Stimulated activated CD8-positive, alpha-beta memory T cell treated with anti-CD3 and anti-CD28 coated beads, Interleukin-15, amount 100 ng/mL, for 4 hours (primary cell): Measurements from ENCODE around the gene SLC25A47.
"Not testable (repeated sequence)": the region's sequence is repeated elsewhere in the genome, so short reads cannot be mapped to it uniquely, and the experiment has no call there.

Experiments used
- DNase-seq, 2 donors: peaks; one replicate each; pipeline ENCODE4 v3.0.0-alpha.2; 2020; ENCODE audit warnings: low read depth in 2 of 2

Gene SLC25A47

GRCh38 chr14:100323121-100323941, at the start of gene SLC25A47:
TSS of gene SLC25A47 (plus strand) at chr14:100323339. CDS start at chr14:100323415, 76 bp downstream.
- no peak for DNase-seq

- no peak for DNase-seq
Measured at GRCh38 chr14:100274250-100274649, 48.9 kb upstream of the SLC25A47 start.

GRCh38 chr14:100275214-100275613, 47.9 kb upstream of the SLC25A47 start:
- no peak for DNase-seq

GRCh38 chr14:100278702-100279101, 44.4 kb upstream of the SLC25A47 start:
- no peak for DNase-seq

GRCh38 chr14:100279133-100279532, 44.0 kb upstream of the SLC25A47 start:
- DNase-seq, result no peak

DNA sequence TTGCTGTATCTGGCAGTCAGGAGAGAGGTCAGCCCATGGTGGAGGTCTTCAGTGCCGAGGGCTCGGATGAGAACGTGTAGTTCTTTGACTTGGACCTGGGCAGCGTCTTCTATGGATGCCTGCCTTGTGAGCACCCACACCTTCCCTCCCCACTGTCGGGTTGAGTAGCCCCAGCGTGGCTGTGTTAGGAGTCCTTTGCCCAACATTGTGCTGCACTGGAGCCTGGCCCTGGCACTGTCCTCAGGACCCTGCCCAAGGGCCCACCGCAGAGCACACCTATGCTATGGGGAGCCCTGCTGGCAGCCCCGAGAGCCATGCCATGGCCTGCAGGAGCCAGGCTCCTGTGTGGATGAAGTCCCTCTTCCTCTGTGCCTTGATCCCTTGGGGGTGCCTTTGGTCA, 43.6 kb upstream of the SLC25A47 start:
- DNase-seq, result no peak

DNA sequence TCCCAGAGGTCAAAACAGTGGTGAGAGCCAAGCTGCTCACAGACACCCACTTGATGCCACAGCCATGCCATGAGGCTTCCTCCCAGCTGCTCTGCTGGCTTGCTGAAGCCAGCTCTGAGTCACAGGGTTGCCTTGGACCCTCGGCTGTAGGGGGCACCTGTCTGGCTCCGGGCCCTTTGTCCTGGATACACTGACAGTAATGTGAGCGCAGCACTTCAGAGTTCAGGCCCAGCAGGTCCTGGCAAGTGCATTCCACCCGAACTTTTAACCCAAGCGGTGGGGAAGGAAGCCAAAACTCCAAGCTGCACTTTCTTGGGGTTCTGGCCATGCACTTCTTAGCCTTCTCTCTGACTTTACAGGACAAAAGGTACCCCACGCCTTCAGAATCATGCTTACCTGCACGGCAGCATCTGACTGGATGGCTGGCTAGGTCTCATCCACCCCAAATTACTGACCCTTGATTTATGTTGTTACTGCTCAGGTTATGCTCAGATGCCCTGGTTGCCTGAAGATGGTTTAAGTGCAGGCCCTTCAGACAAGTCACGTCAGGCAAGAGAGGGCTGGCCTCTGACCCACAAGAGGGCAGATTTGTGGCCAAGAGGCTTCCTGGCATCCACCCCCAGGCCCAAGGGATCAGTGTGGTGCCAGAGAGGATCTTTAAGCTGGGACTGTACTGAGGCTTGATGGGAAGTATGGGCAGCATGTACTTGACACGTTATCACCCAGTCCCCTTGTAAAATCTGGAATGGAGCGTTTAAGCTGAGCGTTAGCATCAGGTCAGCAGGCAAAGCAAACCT, 41.7 kb upstream of the SLC25A47 start:
- no peak for DNase-seq

- no peak for DNase-seq
Measured at GRCh38 chr14:100282083-100282350, 41.1 kb upstream of the SLC25A47 start.

GRCh38 chr14:100282766-100283419, 40.2 kb upstream of the SLC25A47 start:
- no peak for DNase-seq

- DNase-seq, result not testable (repeated sequence)
Measured at GRCh38 chr14:100283436-100283835, 39.7 kb upstream of the SLC25A47 start.

GRCh38 chr14:100283984-100284881, 38.9 kb upstream of the SLC25A47 start:
- DNase-seq, result no peak

GRCh38 chr14:100285021-100285912, 37.9 kb upstream of the SLC25A47 start:
- peak; percentile 45 to 64 for DNase-seq

DNA sequence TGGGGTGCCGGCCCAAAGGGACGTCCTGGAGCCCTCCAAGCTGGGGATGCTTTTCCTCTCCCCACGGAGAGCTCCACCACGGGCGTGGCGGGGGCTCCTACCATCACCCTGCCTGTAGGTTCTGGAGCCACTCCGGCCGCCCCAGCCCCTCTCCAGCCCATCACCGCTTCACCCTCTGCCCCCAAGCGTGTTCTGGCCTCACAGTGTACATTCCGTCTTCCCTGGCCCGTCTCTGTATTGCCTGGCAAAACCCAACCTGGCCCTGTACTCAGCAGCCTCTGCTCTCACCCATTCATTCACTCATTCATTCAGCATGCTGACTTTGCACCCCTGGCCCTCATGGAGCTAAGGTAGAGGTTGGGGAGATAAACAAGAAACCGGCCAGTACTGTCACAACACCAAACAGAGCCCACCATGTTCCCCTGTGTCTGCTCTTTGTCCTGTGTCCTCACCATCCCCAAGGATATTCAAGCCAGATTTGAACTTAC, 37.2 kb upstream of the SLC25A47 start:
- DNase-seq, result no peak

DNA sequence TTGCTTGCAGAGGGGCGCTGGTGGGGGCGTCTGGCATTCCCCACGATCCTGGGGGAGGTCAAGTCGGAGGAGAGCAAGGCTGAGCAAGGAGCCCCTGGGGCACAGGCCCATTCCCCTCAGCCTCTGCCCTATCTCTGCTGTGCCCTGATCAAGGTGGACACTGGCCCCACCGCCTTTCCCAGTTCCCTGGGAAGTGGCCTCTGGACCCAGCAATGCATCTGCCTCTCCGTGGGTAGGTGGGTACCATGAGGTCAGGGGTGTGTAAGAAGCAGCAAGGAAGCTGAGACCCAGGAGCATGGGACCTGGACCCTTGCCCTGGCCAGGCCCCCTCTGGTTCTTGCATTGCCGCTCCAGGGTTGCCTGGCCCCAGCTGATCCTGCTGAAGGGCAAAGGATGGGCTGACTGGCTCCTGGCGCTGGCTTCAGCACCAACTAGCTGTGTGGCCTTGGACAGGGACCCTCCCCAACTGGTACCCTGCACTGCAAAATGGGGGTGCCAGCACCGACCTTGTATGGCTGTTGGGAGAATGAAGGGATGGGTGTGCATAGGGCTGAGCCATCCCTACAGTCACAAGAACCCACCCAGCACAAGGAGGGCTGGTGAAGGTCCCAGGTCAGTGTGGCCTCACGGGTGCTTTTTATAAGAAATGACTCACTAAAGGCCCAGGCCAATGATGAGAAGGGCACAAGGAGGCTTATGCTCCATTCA, 36.5 kb upstream of the SLC25A47 start:
- no peak for DNase-seq

- no peak for DNase-seq
Measured at GRCh38 chr14:100287202-100287997, 35.7 kb upstream of the SLC25A47 start.

DNA sequence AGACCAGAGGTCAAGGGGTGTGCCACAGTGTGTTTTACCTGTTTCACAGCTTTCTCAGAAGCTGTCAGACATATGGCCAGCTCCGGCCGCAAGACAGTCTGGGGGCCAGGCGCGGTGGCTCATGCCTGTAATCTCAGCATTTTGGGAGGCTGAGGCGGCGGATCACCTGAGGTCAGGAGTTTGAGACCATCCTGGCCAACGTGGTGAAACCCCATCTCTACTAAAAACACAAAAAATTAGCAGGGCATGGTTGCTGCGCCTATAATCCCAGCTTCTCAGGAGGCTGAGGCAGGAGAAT, 35.2 kb upstream of the SLC25A47 start:
- DNase-seq, result not testable (repeated sequence)

DNA sequence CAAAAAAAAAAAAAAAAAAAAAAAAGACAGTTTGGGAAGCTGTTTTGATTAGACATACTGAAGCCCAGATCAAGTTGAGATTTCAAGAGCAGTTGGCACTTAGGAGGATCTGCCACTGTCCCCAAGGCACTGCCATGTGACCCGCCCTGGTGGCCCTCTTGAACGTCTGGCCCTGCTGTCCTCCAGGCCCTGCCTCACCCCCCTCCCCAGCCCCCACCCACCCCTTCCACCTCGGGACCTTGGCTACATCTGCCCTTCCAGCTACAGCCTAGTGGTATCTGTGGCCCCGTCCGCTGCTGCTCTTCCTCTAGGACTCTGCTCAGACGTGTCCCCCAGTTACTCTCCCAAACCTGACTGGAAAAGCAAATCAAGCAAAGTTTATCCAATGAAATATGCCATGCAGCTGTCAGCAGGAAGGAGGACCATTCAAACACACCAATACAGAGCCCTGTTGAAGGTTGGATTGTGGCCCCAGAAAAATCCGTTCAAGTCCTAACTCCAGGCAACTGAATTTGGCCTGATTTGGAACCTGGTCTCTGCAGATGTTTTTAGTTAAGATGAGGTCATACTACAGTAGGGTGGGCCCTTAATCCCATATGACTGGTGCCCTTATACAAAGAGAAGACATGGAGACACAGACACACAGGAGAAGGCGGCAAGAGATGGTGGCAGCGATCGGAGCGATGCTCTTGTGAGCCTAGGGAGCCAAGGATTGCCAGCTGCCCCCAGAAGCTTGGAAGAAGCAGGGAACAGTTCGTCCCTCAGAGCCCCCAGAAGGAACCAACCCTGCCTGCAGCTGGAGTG, 34.6 kb upstream of the SLC25A47 start:
- no peak for DNase-seq

- DNase-seq, result no peak
Measured at GRCh38 chr14:100289916-100290606, 33.1 kb upstream of the SLC25A47 start.
